ENCODE measurements around the gene USH2A. TPM values are rescaled to one million over a fixed set of nuclear protein-coding genes. Genes with fewer than 3 reads are reported as not detected.

The USH2A gene
- total and polyA plus RNA-seq, 9 donors, result 0.06 to 0.40 (median 0.09) TPM

DNA sequence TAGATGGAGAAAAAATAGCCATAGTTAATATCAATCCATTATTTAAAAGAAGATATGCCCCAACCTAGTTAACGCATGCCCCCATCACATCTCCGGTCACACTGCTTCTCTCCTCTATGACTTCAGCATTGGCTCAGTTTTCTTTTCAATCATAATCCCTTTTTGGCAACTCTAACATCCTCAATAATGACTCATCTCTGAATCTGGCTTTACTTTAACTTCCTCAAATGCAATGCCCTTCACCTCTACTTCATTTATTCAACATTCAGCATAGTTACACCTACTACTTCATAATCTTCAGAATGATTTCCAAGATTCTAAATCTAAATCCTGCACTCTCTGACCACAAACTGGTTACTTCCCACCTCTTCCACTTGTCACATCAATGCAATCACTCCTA, 417.3 kb downstream of the USH2A start:
- H3K9me3 ChIP-seq (replicated peaks; ENCODE audit: control insufficient read depth, low read depth, low read length), result no peaks in the 10 kb centered on the region
- DNase-seq, result peak; percentile 4
- no peaks in the 10 kb centered on the region for H3K36me3 ChIP-seq (ENCODE audit: control insufficient read depth, insufficient read depth, low read length)
- H3K27me3 ChIP-seq (ENCODE audit: control insufficient read depth, insufficient read depth, low read length), result no peaks in the 10 kb centered on the region
- H3K4me1 ChIP-seq (ENCODE audit: control insufficient read depth, insufficient read depth, low read length), result no peaks in the 10 kb centered on the region
- no peak overlapping the region for H3K4me3 ChIP-seq (ENCODE audit: low read length)
- H3K27ac ChIP-seq (ENCODE audit: low read length), result no peak overlapping the region
- 69% methylated on average over 2 of the region's 2 CpGs for WGBS (ENCODE audit: insufficient coverage)

DNA sequence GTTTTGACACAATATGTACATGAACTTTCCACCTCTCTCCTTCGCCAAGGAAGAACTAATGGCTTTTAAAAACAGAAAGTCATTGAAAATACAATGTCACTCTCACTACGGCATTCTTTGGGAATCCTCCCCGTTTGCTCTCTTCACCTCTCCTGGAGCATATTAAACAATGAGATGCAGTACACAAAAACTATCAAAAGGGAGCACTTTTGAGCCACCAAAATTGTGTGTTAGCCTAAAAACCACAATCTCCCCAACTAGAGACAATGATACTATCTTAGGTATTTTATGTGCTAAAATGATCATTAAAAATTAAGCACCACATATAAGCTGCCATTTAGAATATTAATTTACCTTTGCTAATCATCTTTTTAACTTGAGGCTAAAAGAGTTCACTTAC, 430.6 kb downstream of the USH2A start:
- H3K4me3 ChIP-seq (ENCODE audit: low read length), result no peak overlapping the region
- DNase-seq, result peak; percentile 54
- no peaks in the 10 kb centered on the region for H3K27me3 ChIP-seq (ENCODE audit: control insufficient read depth, insufficient read depth, low read length)
- no peak overlapping the region for H3K27ac ChIP-seq (ENCODE audit: low read length)
- no peaks in the 10 kb centered on the region for H3K9me3 ChIP-seq (replicated peaks; ENCODE audit: control insufficient read depth, low read depth, low read length)
- H3K36me3 ChIP-seq (ENCODE audit: control insufficient read depth, insufficient read depth, low read length), result no peaks in the 10 kb centered on the region
- H3K4me1 ChIP-seq (ENCODE audit: control insufficient read depth, insufficient read depth, low read length), result no peaks in the 10 kb centered on the region
- 17% methylated on average over 1 of the region's 3 CpGs for WGBS (ENCODE audit: insufficient coverage)

DNA sequence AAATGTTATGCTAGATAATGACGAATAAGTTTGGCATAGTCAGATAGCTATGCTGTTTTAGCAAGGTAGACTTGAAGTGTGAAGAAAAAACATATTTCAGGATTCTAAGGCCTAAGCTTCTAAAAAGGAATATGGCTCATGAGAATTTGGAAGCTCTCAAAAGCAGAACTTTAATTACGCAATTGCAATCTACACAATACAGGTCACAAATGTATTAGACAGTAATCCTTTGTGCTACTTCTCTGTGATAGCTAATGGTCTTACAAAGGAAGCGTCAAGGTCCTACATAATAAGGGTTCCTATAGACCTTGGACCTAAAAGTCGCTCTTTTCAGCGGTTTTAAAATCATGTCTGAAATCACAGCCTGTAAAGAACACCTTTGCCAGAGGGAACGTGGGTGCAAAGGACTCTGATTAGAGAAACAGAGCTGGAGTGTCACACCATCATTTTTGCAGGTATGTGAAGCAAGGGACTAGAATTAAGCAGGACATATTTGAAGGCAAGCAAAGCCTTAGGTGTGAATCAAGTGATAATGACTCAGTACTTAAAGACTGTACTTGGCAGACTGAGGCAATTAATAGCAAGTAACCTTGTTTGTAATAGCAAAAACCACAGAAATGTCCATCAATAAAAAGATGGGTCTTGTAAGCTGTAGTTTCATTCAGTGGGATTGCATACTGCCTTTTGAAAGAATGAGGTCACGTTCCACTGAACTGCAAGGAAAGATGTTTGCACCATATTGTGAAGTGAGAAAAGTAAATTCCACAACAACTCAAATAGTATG, 436.0 kb downstream of the USH2A start:
- 77% methylated on average over 4 of the region's 7 CpGs for WGBS (ENCODE audit: insufficient coverage)
- Histone ChIP-seq H3K27me3 (ENCODE audit: control insufficient read depth, insufficient read depth, low read length) (no peaks in the 10 kb centered on the region), H3K36me3 (ENCODE audit: control insufficient read depth, insufficient read depth, low read length) (no peaks in the 10 kb centered on the region), H3K9me3 (replicated peaks; ENCODE audit: control insufficient read depth, low read depth, low read length) (no peaks in the 10 kb centered on the region), H3K4me1 (ENCODE audit: control insufficient read depth, insufficient read depth, low read length) (no peaks in the 10 kb centered on the region), H3K4me3 (ENCODE audit: low read length) (no peak overlapping the region), H3K27ac (ENCODE audit: low read length) (no peak overlapping the region)
- no peak for DNase-seq

DNA sequence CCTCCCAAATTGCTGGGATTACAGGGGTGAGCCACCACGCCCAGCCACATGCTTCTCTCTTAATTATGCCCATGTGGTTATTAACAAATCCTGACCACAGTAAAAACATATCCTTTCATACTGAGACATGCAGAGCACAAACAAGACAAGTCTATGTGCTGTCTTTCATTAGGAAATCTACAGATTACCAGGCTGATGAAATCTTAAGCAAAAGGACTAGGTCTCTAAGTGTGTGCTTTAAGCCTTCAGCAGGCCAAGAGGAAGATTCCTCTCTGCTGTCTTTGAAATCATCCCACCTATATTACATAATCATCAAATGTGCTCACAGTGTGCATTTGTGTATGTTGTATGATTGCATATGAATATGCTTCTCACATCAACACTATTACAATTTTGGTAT, 436.8 kb downstream of the USH2A start:
- Histone ChIP-seq H3K9me3 (replicated peaks; ENCODE audit: control insufficient read depth, low read depth, low read length) (no peaks in the 10 kb centered on the region), H3K27ac (ENCODE audit: low read length) (no peak overlapping the region), H3K4me3 (ENCODE audit: low read length) (no peak overlapping the region), H3K27me3 (ENCODE audit: control insufficient read depth, insufficient read depth, low read length) (no peaks in the 10 kb centered on the region), H3K4me1 (ENCODE audit: control insufficient read depth, insufficient read depth, low read length) (no peaks in the 10 kb centered on the region), H3K36me3 (ENCODE audit: control insufficient read depth, insufficient read depth, low read length) (no peaks in the 10 kb centered on the region)
- no peak for DNase-seq
- 100% methylated on average over 1 of the region's 1 CpG for WGBS (ENCODE audit: insufficient coverage)

DNA sequence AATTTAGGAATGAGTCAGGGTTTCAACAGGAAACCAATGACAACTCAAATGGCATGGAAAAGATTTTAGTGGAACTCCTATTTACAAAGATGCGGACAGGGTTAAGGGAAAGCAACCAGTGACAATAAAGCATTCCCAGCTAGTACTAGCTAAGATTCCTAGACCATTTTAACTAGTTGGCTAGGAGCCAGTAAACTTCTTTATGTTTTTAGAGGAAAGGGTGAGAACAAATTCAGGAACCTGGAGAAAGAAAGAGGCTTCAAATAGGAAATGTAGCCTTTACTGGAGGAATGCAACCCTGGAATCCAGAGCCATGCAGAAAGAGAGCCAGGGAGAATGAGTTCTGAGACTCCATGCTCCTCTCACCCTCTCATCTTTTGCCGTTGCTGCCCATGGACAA, 439.6 kb downstream of the USH2A start:
- H3K27ac ChIP-seq (ENCODE audit: low read length), result no peak overlapping the region
- no peak for DNase-seq
- no peaks in the 10 kb centered on the region for H3K9me3 ChIP-seq (replicated peaks; ENCODE audit: control insufficient read depth, low read depth, low read length)
- no peak overlapping the region for H3K4me3 ChIP-seq (ENCODE audit: low read length)
- no peaks in the 10 kb centered on the region for H3K4me1 ChIP-seq (ENCODE audit: control insufficient read depth, insufficient read depth, low read length)
- no CpG with 5 or more reads among the region's 2 CpGs for WGBS (ENCODE audit: insufficient coverage)
- no peaks in the 10 kb centered on the region for H3K36me3 ChIP-seq (ENCODE audit: control insufficient read depth, insufficient read depth, low read length)
- H3K27me3 ChIP-seq (ENCODE audit: control insufficient read depth, insufficient read depth, low read length), result no peaks in the 10 kb centered on the region

DNA sequence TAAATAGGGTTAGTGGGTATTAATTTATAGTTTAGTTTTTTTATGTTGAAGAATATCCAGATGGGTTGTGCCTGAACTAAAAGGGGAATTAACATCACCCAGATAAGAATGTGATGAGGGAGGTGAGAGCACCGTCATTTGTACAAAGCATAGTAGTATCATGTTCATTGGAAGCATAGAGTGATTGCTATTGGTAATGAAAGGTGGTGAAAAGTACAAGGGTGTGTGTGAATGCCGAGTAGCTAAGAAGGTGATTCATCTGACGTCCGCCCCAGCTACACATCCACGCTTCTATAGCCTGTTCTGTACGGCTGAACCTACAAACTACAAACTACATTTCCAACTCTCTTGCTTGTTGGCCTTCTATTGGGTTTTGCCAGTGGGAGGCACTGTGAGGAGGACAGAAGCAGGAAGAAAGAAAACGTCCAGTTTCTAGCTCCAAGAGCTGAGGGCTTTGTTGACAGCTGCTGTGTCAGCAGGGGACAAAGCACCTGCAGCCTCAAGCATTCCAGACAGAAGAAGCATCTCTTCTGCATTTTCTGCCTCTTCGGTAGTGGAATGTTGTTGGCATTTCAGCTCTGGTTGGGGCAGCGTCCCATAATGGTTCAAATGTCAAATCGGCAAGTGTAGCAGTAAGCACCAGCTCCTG, 451.3 kb downstream of the USH2A start:
- Histone ChIP-seq H3K4me1 (ENCODE audit: control insufficient read depth, insufficient read depth, low read length) (no peaks in the 10 kb centered on the region), H3K36me3 (ENCODE audit: control insufficient read depth, insufficient read depth, low read length) (no peaks in the 10 kb centered on the region), H3K9me3 (replicated peaks; ENCODE audit: control insufficient read depth, low read depth, low read length) (no peaks in the 10 kb centered on the region), H3K27ac (ENCODE audit: low read length) (no peak overlapping the region), H3K4me3 (ENCODE audit: low read length) (no peak overlapping the region), H3K27me3 (ENCODE audit: control insufficient read depth, insufficient read depth, low read length) (no peaks in the 10 kb centered on the region)
- DNase-seq, result no peak
- WGBS (ENCODE audit: insufficient coverage), result 76% methylated on average over 4 of the region's 10 CpGs

DNA sequence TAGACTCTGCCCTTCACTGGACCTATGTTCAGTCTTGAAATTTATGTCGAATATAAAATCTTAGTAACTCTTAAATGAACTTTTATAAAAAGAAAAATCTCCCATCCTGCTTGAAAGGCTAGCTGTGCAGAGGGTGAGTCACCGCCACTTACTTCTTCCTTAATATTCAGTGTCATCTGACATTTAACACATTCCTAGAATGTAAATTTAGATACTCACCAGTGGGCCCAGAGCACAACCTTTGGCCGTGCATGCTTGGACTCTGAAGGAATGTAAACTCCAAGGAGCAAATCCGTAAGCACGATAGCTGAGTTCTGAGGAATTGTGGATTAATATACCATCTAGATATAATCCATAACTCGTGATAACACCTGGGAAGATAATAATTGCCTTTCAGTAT, 452.8 kb downstream of the USH2A start:
- no peaks in the 10 kb centered on the region for H3K27me3 ChIP-seq (ENCODE audit: control insufficient read depth, insufficient read depth, low read length)
- H3K4me3 ChIP-seq (ENCODE audit: low read length), result no peak overlapping the region
- H3K4me1 ChIP-seq (ENCODE audit: control insufficient read depth, insufficient read depth, low read length), result no peaks in the 10 kb centered on the region
- H3K36me3 ChIP-seq (ENCODE audit: control insufficient read depth, insufficient read depth, low read length), result no peaks in the 10 kb centered on the region
- WGBS (ENCODE audit: insufficient coverage), result no CpG with 5 or more reads among the region's 6 CpGs
- DNase-seq, result no peak
- no peak overlapping the region for H3K27ac ChIP-seq (ENCODE audit: low read length)
- no peaks in the 10 kb centered on the region for H3K9me3 ChIP-seq (replicated peaks; ENCODE audit: control insufficient read depth, low read depth, low read length)

DNA sequence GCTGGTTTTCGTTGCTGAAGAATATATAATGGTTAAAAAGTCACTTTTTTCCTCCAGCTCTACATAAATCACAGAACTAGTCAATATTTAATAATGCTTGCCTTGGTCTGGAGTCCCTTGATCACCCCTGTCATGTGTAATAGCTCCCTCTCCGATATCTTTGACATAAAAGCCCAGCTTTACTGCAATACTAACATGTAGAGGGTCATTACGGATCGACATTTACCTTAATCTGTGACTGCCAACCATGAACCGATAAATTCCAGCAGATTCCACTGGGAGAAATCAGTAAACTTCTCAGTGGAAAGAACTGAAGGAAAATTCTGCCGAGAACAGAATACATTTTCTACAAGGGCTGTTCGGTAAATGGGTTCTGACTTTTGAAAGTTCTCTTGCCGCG, 459.6 kb downstream of the USH2A start:
- 72% methylated on average over 7 of the region's 9 CpGs for WGBS (ENCODE audit: insufficient coverage)
- Histone ChIP-seq H3K36me3 (ENCODE audit: control insufficient read depth, insufficient read depth, low read length) (no peaks in the 10 kb centered on the region), H3K9me3 (replicated peaks; ENCODE audit: control insufficient read depth, low read depth, low read length) (no peaks in the 10 kb centered on the region), H3K27ac (ENCODE audit: low read length) (no peak overlapping the region), H3K27me3 (ENCODE audit: control insufficient read depth, insufficient read depth, low read length) (no peaks in the 10 kb centered on the region), H3K4me3 (ENCODE audit: low read length) (no peak overlapping the region), H3K4me1 (ENCODE audit: control insufficient read depth, insufficient read depth, low read length) (no peaks in the 10 kb centered on the region)
- DNase-seq, result no peak

DNA sequence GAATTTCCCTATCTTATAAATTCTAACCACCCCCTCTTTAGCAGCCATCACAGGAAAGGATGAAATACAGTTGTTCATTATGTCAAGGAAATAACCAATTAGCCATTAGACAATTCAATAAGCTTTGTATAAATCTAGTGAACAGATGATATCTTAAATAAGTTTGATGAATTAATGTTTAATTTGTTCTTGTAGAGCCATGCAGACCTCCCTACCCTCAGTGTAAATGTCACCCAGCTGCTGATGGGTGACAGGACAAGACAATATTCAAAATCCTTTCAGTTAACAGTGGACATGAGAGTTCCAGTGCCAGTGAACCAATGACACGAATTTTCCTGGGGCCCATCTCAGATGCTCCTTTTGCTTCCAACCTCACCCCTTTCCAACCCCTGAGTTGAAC, 460.2 kb downstream of the USH2A start:
- WGBS (ENCODE audit: insufficient coverage), result 50% methylated on average over 1 of the region's 1 CpG
- H3K4me3 ChIP-seq (ENCODE audit: low read length), result no peak overlapping the region

DNA sequence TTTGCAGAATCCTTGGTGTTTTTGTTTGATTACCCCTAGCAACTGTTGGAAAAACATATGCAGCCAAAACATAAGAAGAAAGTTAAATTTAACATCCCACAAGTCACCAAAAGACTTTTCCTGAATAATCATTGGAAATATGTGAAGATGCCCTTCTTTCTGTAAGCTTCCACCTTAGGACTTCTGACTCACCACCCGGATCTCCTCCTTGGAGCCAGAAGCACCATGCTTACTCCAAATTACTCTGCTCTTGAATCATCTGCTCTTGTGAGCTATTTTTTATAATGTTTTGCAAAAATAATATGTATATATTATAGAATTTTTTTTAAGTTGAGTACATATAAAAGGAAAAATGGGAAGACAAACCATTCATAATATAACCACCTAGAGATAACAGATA, 464.4 kb downstream of the USH2A start:
- DNase-seq, result peak; percentile 34

More for the DNA sequence above, 460.2 kb downstream of the USH2A start:
- Histone ChIP-seq H3K9me3 (replicated peaks; ENCODE audit: control insufficient read depth, low read depth, low read length) (no peaks in the 10 kb centered on the region), H3K4me1 (ENCODE audit: control insufficient read depth, insufficient read depth, low read length) (no peaks in the 10 kb centered on the region), H3K36me3 (ENCODE audit: control insufficient read depth, insufficient read depth, low read length) (no peaks in the 10 kb centered on the region), H3K27ac (ENCODE audit: low read length) (no peak overlapping the region), H3K27me3 (ENCODE audit: control insufficient read depth, insufficient read depth, low read length) (no peaks in the 10 kb centered on the region)
- no peak for DNase-seq

More for the DNA sequence above, 464.4 kb downstream of the USH2A start:
- no peaks in the 10 kb centered on the region for H3K27me3 ChIP-seq (ENCODE audit: control insufficient read depth, insufficient read depth, low read length)
- WGBS (ENCODE audit: insufficient coverage), result no CpG with 5 or more reads among the region's 1 CpG
- no peaks in the 10 kb centered on the region for H3K4me1 ChIP-seq (ENCODE audit: control insufficient read depth, insufficient read depth, low read length)
- no peaks in the 10 kb centered on the region for H3K36me3 ChIP-seq (ENCODE audit: control insufficient read depth, insufficient read depth, low read length)
- H3K9me3 ChIP-seq (replicated peaks; ENCODE audit: control insufficient read depth, low read depth, low read length), result no peaks in the 10 kb centered on the region
- no peak overlapping the region for H3K4me3 ChIP-seq (ENCODE audit: low read length)
- no peak overlapping the region for H3K27ac ChIP-seq (ENCODE audit: low read length)
